22Rv1 (cell line): ENCODE results near the gene MSMP.

Experiments
- H3K27ac ChIP-seq: fragments of 450-650 bp; 2 replicates; pipeline ENCODE4 v1.5.1; 2017
- ZFX ChIP-seq: fragments of 450-650 bp; IDR thresholded peaks from 2 replicates; pipeline ENCODE4 v1.6.1; 2017; ENCODE audit warnings: antibody characterized with exemption, borderline replicate concordance
- TF ChIP-seq, protein P1 (sequence below): fragments of 450-650 bp; IDR thresholded peaks from 2 replicates; pipeline ENCODE4 v1.5.1; 2017; ENCODE audit warnings: mild to moderate bottlenecking

Gene MSMP

DNA sequence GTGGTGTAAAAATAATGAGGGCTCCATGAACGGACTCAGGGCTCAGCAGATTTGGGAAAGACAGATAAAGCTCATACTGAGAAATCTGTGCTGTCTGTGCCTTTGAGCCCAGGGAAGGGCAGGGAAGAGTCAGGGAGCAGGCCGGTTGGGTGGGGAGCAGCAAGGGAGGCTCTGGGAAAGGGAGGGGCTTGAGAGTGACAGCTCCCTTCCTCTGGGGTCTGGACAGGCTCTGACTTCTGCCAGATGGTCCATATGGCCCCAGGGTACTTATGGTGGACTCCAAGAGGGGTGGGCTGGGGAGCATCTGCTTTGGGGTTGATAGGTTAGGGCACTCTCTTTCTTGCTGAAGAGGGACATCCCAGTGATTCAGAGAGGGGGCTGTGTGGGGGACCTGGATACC lies 39.4 kb upstream of the MSMP start:
- TF ChIP-seq, protein P1, sequence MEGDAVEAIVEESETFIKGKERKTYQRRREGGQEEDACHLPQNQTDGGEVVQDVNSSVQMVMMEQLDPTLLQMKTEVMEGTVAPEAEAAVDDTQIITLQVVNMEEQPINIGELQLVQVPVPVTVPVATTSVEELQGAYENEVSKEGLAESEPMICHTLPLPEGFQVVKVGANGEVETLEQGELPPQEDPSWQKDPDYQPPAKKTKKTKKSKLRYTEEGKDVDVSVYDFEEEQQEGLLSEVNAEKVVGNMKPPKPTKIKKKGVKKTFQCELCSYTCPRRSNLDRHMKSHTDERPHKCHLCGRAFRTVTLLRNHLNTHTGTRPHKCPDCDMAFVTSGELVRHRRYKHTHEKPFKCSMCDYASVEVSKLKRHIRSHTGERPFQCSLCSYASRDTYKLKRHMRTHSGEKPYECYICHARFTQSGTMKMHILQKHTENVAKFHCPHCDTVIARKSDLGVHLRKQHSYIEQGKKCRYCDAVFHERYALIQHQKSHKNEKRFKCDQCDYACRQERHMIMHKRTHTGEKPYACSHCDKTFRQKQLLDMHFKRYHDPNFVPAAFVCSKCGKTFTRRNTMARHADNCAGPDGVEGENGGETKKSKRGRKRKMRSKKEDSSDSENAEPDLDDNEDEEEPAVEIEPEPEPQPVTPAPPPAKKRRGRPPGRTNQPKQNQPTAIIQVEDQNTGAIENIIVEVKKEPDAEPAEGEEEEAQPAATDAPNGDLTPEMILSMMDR, result no peak
- TF ChIP-seq ZFX, result no peak
- H3K27ac ChIP-seq, result no peak overlapping the region

DNA sequence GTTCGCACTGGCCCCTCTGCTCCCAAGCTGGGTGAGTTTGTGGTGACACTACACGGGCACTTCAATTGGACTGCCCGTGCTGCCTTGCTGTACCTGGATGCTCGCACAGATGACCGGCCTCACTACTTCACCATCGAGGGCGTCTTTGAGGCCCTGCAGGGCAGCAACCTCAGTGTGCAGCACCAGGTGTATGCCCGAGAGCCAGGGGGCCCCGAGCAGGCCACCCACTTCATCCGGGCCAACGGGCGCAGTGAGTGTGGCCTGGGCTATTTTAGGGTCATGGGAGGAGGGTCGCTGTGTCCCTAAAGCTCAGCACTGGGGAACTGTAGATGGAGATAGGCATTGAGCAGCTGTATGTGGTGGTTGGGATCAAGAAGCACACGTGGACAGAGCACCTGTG lies 38.8 kb upstream of the MSMP start:
- no peak overlapping the region for H3K27ac ChIP-seq
- TF ChIP-seq, protein P1, result no peak
- TF ChIP-seq ZFX, result no peak

DNA sequence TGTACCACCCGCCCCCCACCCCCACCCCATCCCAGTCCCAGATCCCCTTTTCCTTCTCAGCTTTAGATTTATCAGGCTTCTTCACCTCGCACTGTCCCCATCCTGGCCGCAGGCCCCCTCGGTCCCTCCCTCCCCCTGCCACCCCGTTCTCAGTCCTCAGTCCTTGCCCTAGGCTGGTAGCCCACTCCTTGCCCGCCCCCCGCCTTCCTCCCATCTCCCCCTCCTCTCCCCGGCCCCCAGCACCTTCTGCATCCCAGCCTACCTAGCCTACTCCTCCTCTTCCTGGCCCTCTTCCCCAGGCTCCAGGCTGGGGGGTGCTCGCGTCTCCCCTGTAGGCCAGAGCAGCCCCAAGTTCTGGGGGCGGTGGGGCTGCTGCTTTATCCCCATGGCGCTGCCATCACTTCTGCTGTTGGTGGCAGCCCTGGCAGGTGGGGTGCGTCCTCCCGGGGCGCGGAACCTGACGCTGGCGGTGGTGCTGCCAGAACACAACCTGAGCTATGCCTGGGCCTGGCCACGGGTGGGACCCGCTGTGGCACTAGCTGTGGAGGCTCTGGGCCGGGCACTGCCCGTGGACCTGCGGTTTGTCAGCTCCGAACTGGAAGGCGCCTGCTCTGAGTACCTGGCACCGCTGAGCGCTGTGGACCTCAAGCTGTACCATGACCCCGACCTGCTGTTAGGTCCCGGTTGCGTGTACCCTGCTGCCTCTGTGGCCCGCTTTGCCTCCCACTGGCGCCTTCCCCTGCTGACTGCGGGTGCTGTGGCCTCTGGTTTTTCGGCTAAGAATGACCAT lies 38.1 kb upstream of the MSMP start:
- no peak overlapping the region for H3K27ac ChIP-seq
- no peak for TF ChIP-seq ZFX
- TF ChIP-seq, protein P1, result no peak

DNA sequence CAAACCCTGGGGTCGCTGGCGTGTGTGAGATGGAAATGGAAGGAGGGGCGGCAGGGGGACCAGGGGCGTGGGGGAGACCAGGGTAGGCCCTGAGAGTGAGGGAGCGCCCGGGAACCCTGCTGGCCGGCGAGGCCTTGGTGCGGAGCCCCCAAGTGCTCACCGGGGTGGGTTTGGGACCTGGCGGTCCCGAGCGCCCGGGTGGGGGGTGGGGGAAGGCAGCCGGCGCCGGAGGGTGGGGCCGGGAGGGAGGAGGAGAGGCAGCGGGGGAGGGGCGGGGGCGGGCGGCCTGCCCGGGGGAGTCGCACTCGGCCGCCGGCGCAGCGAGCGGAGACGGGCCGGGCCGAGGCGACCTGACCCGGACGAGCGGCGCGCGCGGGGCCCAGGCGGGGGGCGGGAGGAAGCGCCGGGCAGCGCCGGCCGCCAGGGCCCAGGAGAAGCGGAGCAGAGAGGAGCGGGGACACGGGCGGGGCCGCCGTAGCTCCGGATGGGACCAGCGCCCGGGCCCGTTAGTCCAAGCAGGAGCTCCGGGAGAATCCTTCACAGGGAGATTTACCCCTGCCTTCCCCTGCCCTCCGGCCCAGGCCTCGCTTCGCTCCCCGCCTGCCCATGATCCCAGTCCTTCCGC lies 37.3 kb upstream of the MSMP start, which contains the start of gene NPR2:
Gene NPR2 (plus strand): TSS at position 295 of the 625 bp plus-strand sequence. CDS start 818 bp downstream, outside the sequence.
- TF ChIP-seq, protein P1, result no peak
- TF ChIP-seq ZFX, result no peak
- H3K27ac ChIP-seq, result no peak within 1 kb of the TSS

DNA sequence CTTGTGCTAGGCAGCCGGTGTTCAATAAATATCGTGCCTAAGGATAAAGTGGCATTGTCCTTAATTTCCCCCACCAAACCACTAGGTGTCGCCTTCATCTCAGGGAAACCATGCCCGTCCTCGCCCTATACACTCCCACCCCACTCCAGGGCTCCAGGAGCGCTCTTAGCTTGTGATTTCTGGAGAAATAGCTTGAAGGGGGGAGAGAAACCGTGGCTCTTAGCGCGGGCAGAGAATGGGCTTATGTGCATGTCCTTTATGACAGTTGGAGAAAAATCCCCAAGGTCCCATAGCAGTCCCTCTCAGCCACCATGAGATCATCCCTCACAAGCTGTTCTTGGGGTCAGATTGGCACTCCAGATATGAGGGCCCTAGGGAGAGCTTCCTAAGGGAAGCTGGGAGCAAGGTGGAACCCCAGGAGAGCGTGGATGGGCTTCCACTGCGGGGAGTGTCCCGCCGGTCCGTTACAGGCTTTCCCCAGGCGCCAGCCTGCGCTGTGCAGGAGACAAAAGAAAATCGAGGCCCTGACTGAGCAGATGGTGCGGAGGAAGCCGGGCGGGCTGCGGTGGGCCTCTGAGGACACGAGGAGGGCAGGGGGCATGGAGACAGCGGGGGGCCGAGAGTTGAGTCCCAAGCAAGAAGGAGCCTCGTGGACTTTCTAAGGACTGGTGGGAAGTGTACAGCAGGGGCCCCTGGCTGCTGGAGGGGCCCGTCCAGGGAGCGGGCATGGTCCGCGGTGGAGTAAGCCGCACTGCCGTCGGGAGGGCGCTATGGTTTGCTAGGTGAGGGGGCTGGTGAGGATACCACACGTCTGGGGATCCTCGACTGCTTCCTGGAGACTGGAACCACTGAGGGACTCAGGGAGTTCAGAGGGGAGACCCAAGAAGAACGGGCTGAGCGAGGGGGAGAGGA lies 36.6 kb upstream of the MSMP start:
- TF ChIP-seq, protein P1, result peak; percentile 86
- TF ChIP-seq ZFX, result no peak
- no peak overlapping the region for H3K27ac ChIP-seq

DNA sequence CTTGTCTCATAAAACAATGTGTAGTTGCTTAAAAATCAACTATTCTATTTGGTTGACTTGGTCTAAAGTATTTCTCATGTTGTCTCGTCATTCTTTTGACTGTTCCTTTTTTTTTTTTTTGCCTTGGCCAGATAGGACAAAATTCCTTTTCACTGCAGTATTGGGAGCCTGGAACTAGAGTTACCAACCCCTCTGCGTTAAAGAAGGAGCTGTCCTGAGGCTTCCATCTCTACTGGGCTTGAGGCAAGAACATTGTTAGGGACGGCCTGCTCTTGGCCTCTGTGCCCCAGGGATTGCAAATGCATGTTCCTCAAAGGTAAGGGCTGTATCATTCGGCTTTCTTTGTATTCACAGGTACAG lies 35.9 kb upstream of the MSMP start:
- H3K27ac ChIP-seq, result no peak overlapping the region

More for the DNA sequence above, 35.9 kb upstream of the MSMP start:
- no peak for TF ChIP-seq ZFX
- TF ChIP-seq, protein P1, result no peak
